ENCODE results near the gene RASGEF1B. TPM values are rescaled to one million over a fixed set of nuclear protein-coding genes. Genes with fewer than 3 reads are reported as not detected.

Gene RASGEF1B
- total RNA-seq, 1 donor from 2014 or later = 10.7 TPM

DNA sequence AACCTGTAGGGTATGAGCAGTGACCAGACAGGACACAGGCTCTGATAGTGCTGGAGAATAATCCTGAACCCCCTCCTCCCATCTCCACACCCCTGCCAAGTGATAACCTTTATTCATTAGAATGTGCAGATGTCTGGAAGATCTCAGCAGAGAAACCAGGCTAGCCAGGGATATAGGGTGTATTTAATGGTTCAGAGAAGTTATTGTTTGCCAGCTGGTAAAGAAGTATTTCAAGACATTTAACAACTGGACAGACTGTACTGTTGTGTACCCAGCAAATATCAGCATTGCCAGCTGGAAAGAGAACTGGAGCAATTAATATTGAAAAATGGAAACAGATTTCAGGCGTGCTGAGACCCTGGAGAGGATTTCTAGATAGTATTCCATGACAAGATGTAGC, 94.5 kb downstream of the RASGEF1B start:
- H3K4me3 Mint-ChIP-seq (ENCODE audit: unreplicated experiment) = no peak overlapping the region
- no peak for DNase-seq (ENCODE audit: low spot score)
- no peaks in the 10 kb centered on the region for H3K36me3 Mint-ChIP-seq (ENCODE audit: low read depth, unreplicated experiment)
- no peaks in the 10 kb centered on the region for H3K4me1 Mint-ChIP-seq (ENCODE audit: unreplicated experiment)
- no peaks in the 10 kb centered on the region for H3K9me3 Mint-ChIP-seq (ENCODE audit: unreplicated experiment)
- H3K27ac Mint-ChIP-seq (ENCODE audit: unreplicated experiment) = no peak overlapping the region
- H3K27me3 Mint-ChIP-seq (ENCODE audit: unreplicated experiment) = peaks cover 2% of the 10 kb centered on the region
- TF ChIP-seq, protein P1, sequence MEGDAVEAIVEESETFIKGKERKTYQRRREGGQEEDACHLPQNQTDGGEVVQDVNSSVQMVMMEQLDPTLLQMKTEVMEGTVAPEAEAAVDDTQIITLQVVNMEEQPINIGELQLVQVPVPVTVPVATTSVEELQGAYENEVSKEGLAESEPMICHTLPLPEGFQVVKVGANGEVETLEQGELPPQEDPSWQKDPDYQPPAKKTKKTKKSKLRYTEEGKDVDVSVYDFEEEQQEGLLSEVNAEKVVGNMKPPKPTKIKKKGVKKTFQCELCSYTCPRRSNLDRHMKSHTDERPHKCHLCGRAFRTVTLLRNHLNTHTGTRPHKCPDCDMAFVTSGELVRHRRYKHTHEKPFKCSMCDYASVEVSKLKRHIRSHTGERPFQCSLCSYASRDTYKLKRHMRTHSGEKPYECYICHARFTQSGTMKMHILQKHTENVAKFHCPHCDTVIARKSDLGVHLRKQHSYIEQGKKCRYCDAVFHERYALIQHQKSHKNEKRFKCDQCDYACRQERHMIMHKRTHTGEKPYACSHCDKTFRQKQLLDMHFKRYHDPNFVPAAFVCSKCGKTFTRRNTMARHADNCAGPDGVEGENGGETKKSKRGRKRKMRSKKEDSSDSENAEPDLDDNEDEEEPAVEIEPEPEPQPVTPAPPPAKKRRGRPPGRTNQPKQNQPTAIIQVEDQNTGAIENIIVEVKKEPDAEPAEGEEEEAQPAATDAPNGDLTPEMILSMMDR (IDR thresholded peaks at IDR 0.05; ENCODE audit: unreplicated experiment) = no peak

GRCh38 chr4:81376720-81377119, 95.0 kb downstream of the RASGEF1B start:
- TF ChIP-seq, protein P1 (IDR thresholded peaks at IDR 0.05; ENCODE audit: unreplicated experiment) = no peak
- DNase-seq (ENCODE audit: low spot score) = no peak
- no peak overlapping the region for H3K4me3 Mint-ChIP-seq (ENCODE audit: unreplicated experiment)
- peaks cover 2% of the 10 kb centered on the region for H3K27me3 Mint-ChIP-seq (ENCODE audit: unreplicated experiment)
- H3K27ac Mint-ChIP-seq (ENCODE audit: unreplicated experiment) = no peak overlapping the region
- no peaks in the 10 kb centered on the region for H3K36me3 Mint-ChIP-seq (ENCODE audit: low read depth, unreplicated experiment)
- no peaks in the 10 kb centered on the region for H3K9me3 Mint-ChIP-seq (ENCODE audit: unreplicated experiment)
- H3K4me1 Mint-ChIP-seq (ENCODE audit: unreplicated experiment) = no peaks in the 10 kb centered on the region

Data from endothelial cell (in vitro differentiated cells).